A549 (cell line): ENCODE measurements around the gene ARL8B. TPM values are rescaled to one million over a fixed set of nuclear protein-coding genes. Genes with fewer than 3 reads are reported as not detected.
A peak's percentile ranks its signal among the peaks of the same experiment; 100 is the strongest.

Source experiments
- ATAC-seq, 2 experiments: fragments of 200-7000 bp in 1 of 2; fragments of >200 bp in 1 of 2; cut with Nextera tagmentation in 1 of 2; cut with Tn5 transposase in 1 of 2; 3 replicates each; pipeline versions ENCODE4 v1.8.0 to v1.9.1; 2018 to 2020; ENCODE audit warnings: mild to moderate bottlenecking in 1 of 2, moderate library complexity in 1 of 2
- CTCF ChIA-PET: fragments of 300-600 bp; sonication (Branson Sonifier 250); formaldehyde crosslinking; extraction: SDS; loops from one replicate; lab custom pipeline; 2021; ENCODE audit warnings: antibody characterized with exemption, inconsistent platforms; lab: Yijun Ruan, JAX
- POLR2A ChIA-PET: fragments of 350-600 bp; formaldehyde crosslinking; extraction: SDS; loops from one replicate; lab custom pipeline; 2021; ENCODE audit warnings: antibody characterized with exemption, inconsistent platforms; lab: Yijun Ruan, JAX
- DNase-seq, 2 experiments: peaks; one replicate each; pipeline versions ENCODE4 v3.0.0 to v3.0.0-alpha.2; 2011 to 2016; ENCODE audit warnings: low read depth in 1 of 2, low spot score in 1 of 2
- FAIRE-seq: peaks from 2 replicates; lab custom pipeline; 2011; peaks lifted over from hg19 to GRCh38; lab: Jason Lieb, UNC
- H3K27ac ChIP-seq, 2 experiments: fragments of >200 bp; sonication (Bioruptor Twin); formaldehyde crosslinking; 3 replicates each; pipeline ENCODE4 v1.5.1; 2016 to 2017
- H3K4me1 ChIP-seq: fragments of >200 bp; sonication (Bioruptor Twin); formaldehyde crosslinking; 3 replicates; pipeline ENCODE4 v1.6.1; 2016
- H3K4me2 ChIP-seq: fragments of >200 bp; sonication (Bioruptor Twin); formaldehyde crosslinking; 3 replicates; pipeline ENCODE4 v1.6.1; 2016
- H3K4me3 ChIP-seq: fragments of >200 bp; sonication (Bioruptor Twin); formaldehyde crosslinking; 3 replicates; pipeline ENCODE4 v1.5.1; 2016
- H3K9me3 ChIP-seq: fragments of >200 bp; sonication (Bioruptor Twin); formaldehyde crosslinking; 3 replicates; pipeline ENCODE4 v1.6.1; 2016
- BCL3 ChIP-seq: fragments of >200 bp; sonication (Bioruptor Twin); formaldehyde crosslinking; IDR thresholded peaks from 3 replicates; pipeline ENCODE4 v1.6.1; 2016
- CHD4 ChIP-seq: fragments of 200-600 bp; sonication (generic); IDR thresholded peaks from 2 replicates; pipeline ENCODE4 v1.6.1; 2016; ENCODE audit warnings: antibody characterized with exemption, mild to moderate bottlenecking, borderline replicate concordance
- EP300 ChIP-seq, 2 experiments: fragments of >200 bp; sonication (Bioruptor Twin); formaldehyde crosslinking; IDR thresholded peaks; 2 replicates in 1 of 2; 3 replicates in 1 of 2; pipeline ENCODE4 v1.6.1; 2016 to 2017
- ESRRA ChIP-seq: fragments of 150-350 bp; IDR thresholded peaks from 2 replicates; pipeline ENCODE4 v1.6.1; 2014; ENCODE audit warnings: mild to moderate bottlenecking, low read length, borderline replicate concordance
- FOSL2 ChIP-seq, 2 experiments: fragments of 450-650 bp in 1 of 2; fragments of >200 bp in 1 of 2; sonication (Bioruptor Twin) in 1 of 2; formaldehyde crosslinking; IDR thresholded peaks; 2 replicates each; pipeline versions ENCODE4 v1.5.0 to v1.6.1; 2016 to 2020; ENCODE audit warnings: mild to moderate bottlenecking in 1 of 2, moderate library complexity in 1 of 2
- HDAC2 ChIP-seq: fragments of 200-600 bp; sonication (generic); IDR thresholded peaks from 2 replicates; pipeline ENCODE4 v1.6.1; 2016
- HES2 ChIP-seq: fragments of >200 bp; sonication (Bioruptor Twin); formaldehyde crosslinking; IDR thresholded peaks from 2 replicates; pipeline ENCODE4 v1.6.1; 2016
- HEYL ChIP-seq: fragments of 250-450 bp; sonication (Bioruptor Pico); IDR thresholded peaks from 2 replicates; pipeline ENCODE4 v1.8.0; 2021; ENCODE audit warnings: mild to moderate bottlenecking, moderate library complexity
- HMGXB4 ChIP-seq: fragments of 250-450 bp; sonication (Bioruptor Pico); IDR thresholded peaks from 2 replicates; pipeline ENCODE4 v1.5.0; 2021; ENCODE audit warnings: mild to moderate bottlenecking, moderate library complexity, borderline replicate concordance
- JUN ChIP-seq, 2 experiments: fragments of >200 bp; sonication (Bioruptor Twin); formaldehyde crosslinking; IDR thresholded peaks; 2 replicates in 1 of 2; 3 replicates in 1 of 2; pipeline ENCODE4 v1.6.1; 2016 to 2017
- JUNB ChIP-seq: fragments of >200 bp; sonication (Bioruptor Twin); formaldehyde crosslinking; IDR thresholded peaks from 2 replicates; pipeline ENCODE4 v1.6.1; 2016
- KDM1A ChIP-seq: fragments of 200-600 bp; sonication (generic); IDR thresholded peaks from 2 replicates; pipeline ENCODE4 v1.6.1; 2016; ENCODE audit warnings: low read depth, mild to moderate bottlenecking
- KDM5A ChIP-seq: fragments of 200-600 bp; sonication (generic); IDR thresholded peaks from 2 replicates; pipeline ENCODE4 v1.6.1; 2016; ENCODE audit warnings: antibody characterized with exemption, mild to moderate bottlenecking
- MYC ChIP-seq: IDR thresholded peaks from 2 replicates; pipeline ENCODE4 v1.6.1; 2012; ENCODE audit warnings: mild to moderate bottlenecking, inconsistent platforms, low read length, improper control_type of control experiment, borderline replicate concordance
- NPAS2 ChIP-seq: fragments of 250-450 bp; sonication (Bioruptor Pico); IDR thresholded peaks from 2 replicates; pipeline ENCODE4 v1.8.0; 2022; ENCODE audit warnings: mild to moderate bottlenecking, moderate library complexity, borderline replicate concordance
- PBX3 ChIP-seq: IDR thresholded peaks from 2 replicates; pipeline ENCODE4 v1.6.1; 2012
- PHF8 ChIP-seq: fragments of 200-600 bp; sonication (generic); IDR thresholded peaks from 2 replicates; pipeline ENCODE4 v1.6.1; 2016; ENCODE audit warnings: low read depth, mild to moderate bottlenecking, antibody characterized with exemption, moderate library complexity, borderline replicate concordance
- POLR2A ChIP-seq: IDR thresholded peaks from 2 replicates; pipeline ENCODE4 v1.6.1; 2012; ENCODE audit warnings: mild to moderate bottlenecking, low read length
- POLR2AphosphoS2 ChIP-seq: conservative IDR thresholded peaks from 2 replicates; pipeline ENCODE4 v1.6.1; 2012; ENCODE audit warnings: low read length, improper control_type of control experiment, inconsistent platforms
- TFCP2L1 ChIP-seq: fragments of 250-450 bp; sonication (Bioruptor Pico); IDR thresholded peaks from 2 replicates; pipeline ENCODE4 v1.5.0; 2021; ENCODE audit warnings: mild to moderate bottlenecking
- TP53 ChIP-seq: fragments of 250-450 bp; sonication (Bioruptor Pico); IDR thresholded peaks from 2 replicates; pipeline ENCODE4 v1.5.0; 2021; ENCODE audit warnings: mild to moderate bottlenecking, moderate library complexity
- ZFP36 ChIP-seq: fragments of 450-650 bp; IDR thresholded peaks from 2 replicates; pipeline ENCODE4 v1.6.1; 2014; ENCODE audit warnings: borderline replicate concordance; ENCODE audit not compliant: partially characterized antibody
- ZNF302 ChIP-seq: fragments of 250-450 bp; sonication (Bioruptor Pico); IDR thresholded peaks from 2 replicates; pipeline ENCODE4 v1.9.0; 2021; ENCODE audit warnings: inconsistent platforms, mild to moderate bottlenecking, moderate library complexity
- WGBS: methylation state at CpG from one replicate; pipeline ENCODE4 v1.1.6; 2017; ENCODE audit errors: missing lambda C conversion rate; 5-methylcytosine and 5-hydroxymethylcytosine counted together
- polyA plus RNA-seq, 4 experiments: library from polyadenylated mRNA; depleted of rRNA in 3 of 4; stranded (reverse); fragments of >200 nt; fragmentation: RNase III in 1 of 4; extraction: RNeasy Plus Mini Kit Qiagen cat#74134 plus additional on column Dnase treatment in 1 of 4; gene quantifications; 2 replicates in 3 of 4; 3 replicates in 1 of 4; pipeline ENCODE4 v1.2.3, GENCODE V29; 2011 to 2017
- TF ChIP-seq, protein P1 (sequence below): IDR thresholded peaks from 2 replicates; pipeline ENCODE4 v1.6.1; 2012
- TF ChIP-seq, protein P2 (sequence below): IDR thresholded peaks from 2 replicates; pipeline ENCODE4 v1.6.1; 2012; ENCODE audit warnings: low read depth, borderline replicate concordance

ARL8B gene
- polyA plus RNA-seq, 2 of the 4 experiments (the other 2 are of a cell fraction): 51.2 to 51.7 TPM

- TF ChIP-seq, protein P1, sequence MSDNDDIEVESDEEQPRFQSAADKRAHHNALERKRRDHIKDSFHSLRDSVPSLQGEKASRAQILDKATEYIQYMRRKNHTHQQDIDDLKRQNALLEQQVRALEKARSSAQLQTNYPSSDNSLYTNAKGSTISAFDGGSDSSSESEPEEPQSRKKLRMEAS: no peak
- TF ChIP-seq KDM1A (no peak), HDAC2 (no peak), JUN (IDR thresholded peaks at IDR 0.05) (0 out of 5 replicates have a peak, but pooled peaks of 1 of the 2 experiments have one; percentile 34)
- H3K4me3 ChIP-seq: peak overlapping the region; percentile 49
- POLR2A ChIA-PET: interaction anchor here (1.0 to 1.1 kb wide), 2 partner anchors 24 to 693 kb away, joined by 3 to 6 read pairs; no protein-coding TSS in a partner anchor
- DNase-seq: no peak
- WGBS: 75% methylated on average over 6 of the region's 6 CpGs
- peak overlapping the region; percentile 68 to 76 for H3K27ac ChIP-seq
- peak overlapping the region; percentile 93 for H3K4me2 ChIP-seq
- H3K9me3 ChIP-seq: no peaks in the 10 kb centered on the region
- H3K4me1 ChIP-seq: peaks cover 22% of the 10 kb centered on the region; the same call in 2 of the 3 replicates
- no peak for ATAC-seq
- CTCF ChIA-PET: interaction anchor here (0.9 to 1.6 kb wide), 5 partner anchors 8 to 531 kb away, joined by 3 to 4 read pairs (median 3); no protein-coding TSS in a partner anchor
- no peak for FAIRE-seq
Observed at GRCh38 chr3:5186089-5186857, 64.2 kb downstream of the ARL8B start.

DNA sequence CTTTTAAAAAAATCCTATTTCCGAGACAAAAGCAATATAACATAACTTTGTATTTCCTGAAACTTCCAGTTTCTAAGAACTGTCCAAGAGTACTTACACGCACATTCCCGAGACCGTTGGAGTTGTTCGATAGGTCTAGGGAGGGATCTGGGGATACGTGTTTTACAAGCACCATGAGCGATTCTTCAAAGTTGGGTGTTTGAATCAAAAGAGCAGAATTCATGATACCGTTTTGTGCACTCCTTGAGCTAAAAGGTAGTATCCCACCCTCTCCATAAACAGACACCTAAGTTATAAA is 64.7 kb downstream of the ARL8B start:
- Histone ChIP-seq H3K27ac (peak overlapping the region; percentile 68 to 76), H3K4me3 (peak overlapping the region; percentile 49), H3K4me1 (peaks cover 26% of the 10 kb centered on the region; the same call in 2 of the 3 replicates), H3K4me2 (peak overlapping the region; percentile 93), H3K9me3 (no peaks in the 10 kb centered on the region)
- 44% methylated on average over 8 of the region's 8 CpGs for WGBS
- POLR2A ChIA-PET: interaction anchor here (1.0 to 1.1 kb wide), 2 partner anchors 25 to 693 kb away, joined by 3 to 6 read pairs; no protein-coding TSS in a partner anchor
- CTCF ChIA-PET: interaction anchor here (1.0 kb wide), 1 partner anchor 531 kb away, joined by 4 read pairs; no protein-coding TSS in a partner anchor
- FAIRE-seq: no peak
- DNase-seq: no peak
- no peak for ATAC-seq
- no peak for TF ChIP-seq HES2
- TF ChIP-seq KDM5A: no peak
- TF ChIP-seq TP53 (CRISPR knock-in tag): no peak
- TF ChIP-seq CHD4: no peak
- no peak for TF ChIP-seq ESRRA
- TF ChIP-seq HMGXB4: no peak
- no peak for TF ChIP-seq ZFP36
- no peak for TF ChIP-seq NPAS2
- no peak for TF ChIP-seq HEYL
- TF ChIP-seq KDM1A: no peak
- TF ChIP-seq EP300 (IDR thresholded peaks at IDR 0.05): no peak
- TF ChIP-seq MYC: no peak
- TF ChIP-seq POLR2A: no peak
- no peak for TF ChIP-seq PHF8
- TF ChIP-seq ZNF302 (CRISPR knock-in tag): no peak
- TF ChIP-seq, all 56 proteins: peak for 0

- peak; percentile 95 to 96 for DNase-seq
- POLR2A ChIA-PET: interaction anchor here (1.0 to 1.1 kb wide), 2 partner anchors 25 to 694 kb away, joined by 3 to 6 read pairs; no protein-coding TSS in a partner anchor
- CTCF ChIA-PET: interaction anchor here (0.9 to 1.1 kb wide), 3 partner anchors 64 to 532 kb away, joined by 3 to 5 read pairs (median 4); no protein-coding TSS in a partner anchor
- TF ChIP-seq FOSL2 (IDR thresholded peaks at IDR 0.05) (no peak), FOSL2 (CRISPR knock-in tag; IDR thresholded peaks at IDR 0.05) (peak; percentile 44), BCL3 (peak; percentile 35; the same call in 1 of the 3 replicates), PBX3 (no peak), TFCP2L1 (CRISPR knock-in tag) (peak; percentile 78; the same call in 1 of the 2 replicates), POLR2A (peak; percentile 81), JUNB (no peak), JUN (IDR thresholded peaks at IDR 0.05) (peak in 1 of 2 experiments; percentile 51; a peak in 1 of 5 replicates), CHD4 (no peak), POLR2AphosphoS2 (peak; percentile 77; the same call in 1 of the 2 replicates)
- TF ChIP-seq, protein P2, sequence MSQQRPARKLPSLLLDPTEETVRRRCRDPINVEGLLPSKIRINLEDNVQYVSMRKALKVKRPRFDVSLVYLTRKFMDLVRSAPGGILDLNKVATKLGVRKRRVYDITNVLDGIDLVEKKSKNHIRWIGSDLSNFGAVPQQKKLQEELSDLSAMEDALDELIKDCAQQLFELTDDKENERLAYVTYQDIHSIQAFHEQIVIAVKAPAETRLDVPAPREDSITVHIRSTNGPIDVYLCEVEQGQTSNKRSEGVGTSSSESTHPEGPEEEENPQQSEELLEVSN: peak; percentile 95
- TF ChIP-seq, protein P1: peak; percentile 76
- no peaks in the 10 kb centered on the region for H3K9me3 ChIP-seq
- peaks cover 30% of the 10 kb centered on the region; the same call in 2 of the 3 replicates for H3K4me1 ChIP-seq
- peak within 1 kb of the TSS; percentile 92 to 98 for H3K27ac ChIP-seq
- 4% methylated on average over 16 of the region's 78 CpGs for WGBS
- FAIRE-seq: no peak
- peak; percentile 91 to 98 for ATAC-seq
- peak within 1 kb of the TSS; percentile 96 for H3K4me2 ChIP-seq
- H3K4me3 ChIP-seq: peak within 1 kb of the TSS; percentile 84
Observed at GRCh38 chr3:5187156-5187919, 65.2 kb downstream of the ARL8B start, which contains the start of gene EDEM1. Gene EDEM1, plus strand, starts transcription at chr3:5187707. Its CDS starts 99 bp downstream, at chr3:5187806.
